Ishikawa (cell line): ENCODE measurements around the gene SCN9A.

Experiments used
- CEBPB ChIP-seq: IDR thresholded peaks from 2 replicates; pipeline ENCODE4 v1.6.1; 2012
- EP300 ChIP-seq: IDR thresholded peaks from 2 replicates; pipeline ENCODE4 v1.6.1; 2012; ENCODE audit warnings: borderline replicate concordance
- FOXM1 ChIP-seq: IDR thresholded peaks from 2 replicates; pipeline ENCODE4 v1.6.1; 2012; ENCODE audit warnings: low read depth, borderline replicate concordance
- RAD21 ChIP-seq: IDR thresholded peaks from 2 replicates; pipeline ENCODE4 v1.6.1; 2012; ENCODE audit warnings: low read depth
- TAF1 ChIP-seq: IDR thresholded peaks from 2 replicates; pipeline ENCODE4 v1.6.1; 2012; ENCODE audit warnings: low read depth, mild to moderate bottlenecking
- TCF12 ChIP-seq: IDR thresholded peaks from 2 replicates; pipeline ENCODE4 v1.6.1; 2012; ENCODE audit warnings: low read depth
- TEAD4 ChIP-seq: IDR thresholded peaks from 2 replicates; pipeline ENCODE4 v1.6.1; 2012
- ZBTB7A ChIP-seq: IDR thresholded peaks from 2 replicates; pipeline ENCODE4 v1.6.1; 2012; ENCODE audit warnings: low read depth
- TF ChIP-seq, protein P1 (sequence below): IDR thresholded peaks from 2 replicates; pipeline ENCODE4 v1.6.1; 2012; ENCODE audit warnings: low read depth, mild to moderate bottlenecking
- TF ChIP-seq, protein P2 (sequence below): IDR thresholded peaks from 2 replicates; pipeline ENCODE4 v1.6.1; 2012
- TF ChIP-seq, protein P3 (sequence below): IDR thresholded peaks from 2 replicates; pipeline ENCODE4 v1.6.1; 2012

DNA sequence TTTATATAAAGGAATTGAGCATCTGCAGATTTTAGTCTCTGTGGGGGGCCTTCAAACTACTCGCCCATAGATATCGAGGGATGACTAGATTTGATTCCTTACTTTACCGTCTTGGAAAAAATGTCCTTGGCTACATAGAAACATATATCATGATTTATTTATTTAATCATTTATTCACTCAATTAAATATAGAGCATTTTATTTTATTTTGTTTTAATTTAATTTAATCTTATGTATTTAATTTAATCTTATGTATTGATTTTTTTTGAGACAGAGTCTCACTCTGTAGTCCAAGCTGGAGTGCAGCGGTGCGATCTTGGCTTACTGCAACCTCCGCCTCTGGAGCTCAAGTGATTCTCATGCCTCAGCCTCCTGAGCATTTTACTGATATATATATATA is 105.4 kb downstream of the SCN9A start:
- TF ChIP-seq CEBPB (no peak), ZBTB7A (no peak), TAF1 (no peak), RAD21 (no peak), TEAD4 (no peak), EP300 (no peak), FOXM1 (no peak), TCF12 (no peak)
- TF ChIP-seq, protein P1, sequence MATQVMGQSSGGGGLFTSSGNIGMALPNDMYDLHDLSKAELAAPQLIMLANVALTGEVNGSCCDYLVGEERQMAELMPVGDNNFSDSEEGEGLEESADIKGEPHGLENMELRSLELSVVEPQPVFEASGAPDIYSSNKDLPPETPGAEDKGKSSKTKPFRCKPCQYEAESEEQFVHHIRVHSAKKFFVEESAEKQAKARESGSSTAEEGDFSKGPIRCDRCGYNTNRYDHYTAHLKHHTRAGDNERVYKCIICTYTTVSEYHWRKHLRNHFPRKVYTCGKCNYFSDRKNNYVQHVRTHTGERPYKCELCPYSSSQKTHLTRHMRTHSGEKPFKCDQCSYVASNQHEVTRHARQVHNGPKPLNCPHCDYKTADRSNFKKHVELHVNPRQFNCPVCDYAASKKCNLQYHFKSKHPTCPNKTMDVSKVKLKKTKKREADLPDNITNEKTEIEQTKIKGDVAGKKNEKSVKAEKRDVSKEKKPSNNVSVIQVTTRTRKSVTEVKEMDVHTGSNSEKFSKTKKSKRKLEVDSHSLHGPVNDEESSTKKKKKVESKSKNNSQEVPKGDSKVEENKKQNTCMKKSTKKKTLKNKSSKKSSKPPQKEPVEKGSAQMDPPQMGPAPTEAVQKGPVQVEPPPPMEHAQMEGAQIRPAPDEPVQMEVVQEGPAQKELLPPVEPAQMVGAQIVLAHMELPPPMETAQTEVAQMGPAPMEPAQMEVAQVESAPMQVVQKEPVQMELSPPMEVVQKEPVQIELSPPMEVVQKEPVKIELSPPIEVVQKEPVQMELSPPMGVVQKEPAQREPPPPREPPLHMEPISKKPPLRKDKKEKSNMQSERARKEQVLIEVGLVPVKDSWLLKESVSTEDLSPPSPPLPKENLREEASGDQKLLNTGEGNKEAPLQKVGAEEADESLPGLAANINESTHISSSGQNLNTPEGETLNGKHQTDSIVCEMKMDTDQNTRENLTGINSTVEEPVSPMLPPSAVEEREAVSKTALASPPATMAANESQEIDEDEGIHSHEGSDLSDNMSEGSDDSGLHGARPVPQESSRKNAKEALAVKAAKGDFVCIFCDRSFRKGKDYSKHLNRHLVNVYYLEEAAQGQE, result no peak
- TF ChIP-seq, protein P2, sequence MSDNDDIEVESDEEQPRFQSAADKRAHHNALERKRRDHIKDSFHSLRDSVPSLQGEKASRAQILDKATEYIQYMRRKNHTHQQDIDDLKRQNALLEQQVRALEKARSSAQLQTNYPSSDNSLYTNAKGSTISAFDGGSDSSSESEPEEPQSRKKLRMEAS, result no peak
- TF ChIP-seq, protein P3, sequence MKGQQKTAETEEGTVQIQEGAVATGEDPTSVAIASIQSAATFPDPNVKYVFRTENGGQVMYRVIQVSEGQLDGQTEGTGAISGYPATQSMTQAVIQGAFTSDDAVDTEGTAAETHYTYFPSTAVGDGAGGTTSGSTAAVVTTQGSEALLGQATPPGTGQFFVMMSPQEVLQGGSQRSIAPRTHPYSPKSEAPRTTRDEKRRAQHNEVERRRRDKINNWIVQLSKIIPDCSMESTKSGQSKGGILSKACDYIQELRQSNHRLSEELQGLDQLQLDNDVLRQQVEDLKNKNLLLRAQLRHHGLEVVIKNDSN, result no peak
